HEK293 (cell line): Measurements from ENCODE around the gene UBE3B.

Source experiments
- CTCF ChIA-PET: fragments of 350-600 bp; formaldehyde crosslinking; extraction: SDS; loops from one replicate; lab custom pipeline; 2021; ENCODE audit warnings: antibody characterized with exemption; lab: Yijun Ruan, JAX
- POLR2A ChIA-PET: fragments of 300-600 bp; formaldehyde crosslinking; extraction: SDS; loops from one replicate; lab custom pipeline; 2020; ENCODE audit warnings: antibody characterized with exemption, inconsistent platforms; lab: Yijun Ruan, JAX
- H3K27ac ChIP-seq: fragments of 200-500 bp; sonication (Bioruptor generic); 2 replicates; pipeline ENCODE4 v1.5.1; 2014; ENCODE audit warnings: low read depth, low read length, control low read depth, inconsistent platforms; ENCODE audit errors: extremely low read depth
- H3K36me3 ChIP-seq, 2 experiments: fragments of 200-500 bp in 1 of 2; sonication (Bioruptor generic) in 1 of 2; 1 replicate in 1 of 2; 2 replicates in 1 of 2; pipeline ENCODE4 v1.5.1; 2014 to 2017; ENCODE audit warnings: inconsistent platforms in 2 of 2, low read length in 2 of 2; ENCODE audit not compliant: control insufficient read depth in 2 of 2, insufficient read depth in 1 of 2
- H3K4me1 ChIP-seq: fragments of 200-500 bp; sonication (Bioruptor generic); 2 replicates; pipeline ENCODE4 v1.5.1; 2014; ENCODE audit warnings: mild to moderate bottlenecking, low read length, inconsistent platforms; ENCODE audit not compliant: control insufficient read depth, insufficient read depth
- H3K4me3 ChIP-seq: 2 replicates; pipeline ENCODE4 v1.5.1; 2011; ENCODE audit warnings: low read depth, mild to moderate bottlenecking, control low read depth, low read length, moderate library complexity
- H3K9me3 ChIP-seq: fragments of 200-500 bp; sonication (Bioruptor generic); 2 replicates; pipeline ENCODE4 v1.5.1; 2014; ENCODE audit warnings: low read depth, low read length, inconsistent platforms; ENCODE audit not compliant: control insufficient read depth, insufficient read depth
- BCL6B ChIP-seq: fragments of 450-650 bp; formaldehyde crosslinking; IDR thresholded peaks from 2 replicates; pipeline ENCODE4 v1.5.1; 2017; ENCODE audit warnings: missing biosample characterization, missing genetic modification characterization
- PRDM1 ChIP-seq: fragments of 450-650 bp; formaldehyde crosslinking; IDR thresholded peaks from 2 replicates; pipeline ENCODE4; 2016; ENCODE audit warnings: missing biosample characterization, missing genetic modification characterization
- SALL2 ChIP-seq: fragments of 450-650 bp; formaldehyde crosslinking; IDR thresholded peaks from 2 replicates; pipeline ENCODE4 v1.5.0; 2017; ENCODE audit warnings: missing biosample characterization, mild to moderate bottlenecking, missing genetic modification characterization, borderline replicate concordance
- ZBTB26 ChIP-seq: fragments of 450-650 bp; formaldehyde crosslinking; optimal IDR thresholded peaks from 2 replicates; pipeline ENCODE3; 2016; ENCODE audit warnings: missing biosample characterization, mild to moderate bottlenecking, missing genetic modification characterization
- ZFP69B ChIP-seq: fragments of 450-650 bp; formaldehyde crosslinking; IDR thresholded peaks from 2 replicates; pipeline ENCODE4 v1.5.1; 2016; ENCODE audit warnings: missing biosample characterization, missing genetic modification characterization
- ZNF175 ChIP-seq: fragments of 450-650 bp; formaldehyde crosslinking; IDR thresholded peaks from 2 replicates; pipeline ENCODE4 v1.5.1; 2016; ENCODE audit warnings: missing biosample characterization, missing genetic modification characterization
- ZNF324 ChIP-seq: fragments of 450-650 bp; formaldehyde crosslinking; IDR thresholded peaks from 2 replicates; pipeline ENCODE4 v1.5.1; 2016; ENCODE audit warnings: missing biosample characterization, missing genetic modification characterization
- ZNF398 ChIP-seq: fragments of 450-650 bp; formaldehyde crosslinking; IDR thresholded peaks from 2 replicates; pipeline ENCODE4 v1.5.1; 2017; ENCODE audit warnings: missing biosample characterization, missing genetic modification characterization
- ZNF473 ChIP-seq: fragments of 450-650 bp; formaldehyde crosslinking; IDR thresholded peaks from 2 replicates; pipeline ENCODE4 v1.5.1; 2017; ENCODE audit warnings: missing biosample characterization, missing genetic modification characterization
- ZNF501 ChIP-seq: fragments of 450-650 bp; formaldehyde crosslinking; IDR thresholded peaks from 2 replicates; pipeline ENCODE4 v1.5.1; 2016; ENCODE audit warnings: missing biosample characterization, missing genetic modification characterization
- ZNF580 ChIP-seq: fragments of 450-650 bp; formaldehyde crosslinking; IDR thresholded peaks from 2 replicates; pipeline ENCODE4 v1.5.1; 2016; ENCODE audit warnings: missing biosample characterization, missing genetic modification characterization
- ZNF791 ChIP-seq: fragments of 450-650 bp; formaldehyde crosslinking; IDR thresholded peaks from 2 replicates; pipeline ENCODE4 v1.5.1; 2016; ENCODE audit warnings: missing biosample characterization, missing genetic modification characterization
- ZSCAN30 ChIP-seq: fragments of 450-650 bp; IDR thresholded peaks from 2 replicates; pipeline ENCODE4 v1.5.1; 2018; ENCODE audit warnings: missing biosample characterization, mild to moderate bottlenecking, missing genetic modification characterization, moderate library complexity
- TF ChIP-seq, protein P1 (sequence below): fragments of 450-650 bp; formaldehyde crosslinking; IDR thresholded peaks from 2 replicates; pipeline ENCODE4 v1.5.1; 2016; ENCODE audit warnings: missing biosample characterization, missing genetic modification characterization
- TF ChIP-seq, protein P2 (sequence below): fragments of 450-650 bp; formaldehyde crosslinking; IDR thresholded peaks from 2 replicates; pipeline ENCODE4 v1.5.1; 2016; ENCODE audit warnings: missing biosample characterization, missing genetic modification characterization, low read depth
- TF ChIP-seq, protein P3 (sequence below): sonication (generic); formaldehyde crosslinking; IDR thresholded peaks from 2 replicates; pipeline ENCODE4 v1.8.1; 2022; ENCODE audit warnings: mild to moderate bottlenecking, moderate library complexity, missing genetic modification reagents

The UBE3B gene

DNA sequence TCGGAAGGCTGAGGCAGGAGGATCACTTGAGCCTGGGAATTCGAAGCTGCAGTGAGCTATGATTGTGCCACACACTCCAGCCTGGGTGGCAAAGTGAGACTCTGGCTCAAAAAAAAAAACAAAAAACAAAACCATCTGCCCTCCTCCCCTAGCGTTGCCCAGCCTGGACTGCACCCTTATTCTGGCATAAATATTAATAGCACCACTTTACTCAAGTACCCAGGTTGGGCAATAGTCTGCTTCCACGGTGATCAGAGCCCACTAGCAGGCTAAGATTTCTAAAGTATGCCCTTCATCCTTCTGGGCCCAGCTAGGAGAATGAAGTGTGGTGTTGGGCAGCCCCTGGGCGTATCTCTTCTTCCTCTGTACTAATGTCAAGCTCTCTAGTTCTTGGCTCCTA, 33.6 kb upstream of the UBE3B start (continued):
- TF ChIP-seq, protein P1, sequence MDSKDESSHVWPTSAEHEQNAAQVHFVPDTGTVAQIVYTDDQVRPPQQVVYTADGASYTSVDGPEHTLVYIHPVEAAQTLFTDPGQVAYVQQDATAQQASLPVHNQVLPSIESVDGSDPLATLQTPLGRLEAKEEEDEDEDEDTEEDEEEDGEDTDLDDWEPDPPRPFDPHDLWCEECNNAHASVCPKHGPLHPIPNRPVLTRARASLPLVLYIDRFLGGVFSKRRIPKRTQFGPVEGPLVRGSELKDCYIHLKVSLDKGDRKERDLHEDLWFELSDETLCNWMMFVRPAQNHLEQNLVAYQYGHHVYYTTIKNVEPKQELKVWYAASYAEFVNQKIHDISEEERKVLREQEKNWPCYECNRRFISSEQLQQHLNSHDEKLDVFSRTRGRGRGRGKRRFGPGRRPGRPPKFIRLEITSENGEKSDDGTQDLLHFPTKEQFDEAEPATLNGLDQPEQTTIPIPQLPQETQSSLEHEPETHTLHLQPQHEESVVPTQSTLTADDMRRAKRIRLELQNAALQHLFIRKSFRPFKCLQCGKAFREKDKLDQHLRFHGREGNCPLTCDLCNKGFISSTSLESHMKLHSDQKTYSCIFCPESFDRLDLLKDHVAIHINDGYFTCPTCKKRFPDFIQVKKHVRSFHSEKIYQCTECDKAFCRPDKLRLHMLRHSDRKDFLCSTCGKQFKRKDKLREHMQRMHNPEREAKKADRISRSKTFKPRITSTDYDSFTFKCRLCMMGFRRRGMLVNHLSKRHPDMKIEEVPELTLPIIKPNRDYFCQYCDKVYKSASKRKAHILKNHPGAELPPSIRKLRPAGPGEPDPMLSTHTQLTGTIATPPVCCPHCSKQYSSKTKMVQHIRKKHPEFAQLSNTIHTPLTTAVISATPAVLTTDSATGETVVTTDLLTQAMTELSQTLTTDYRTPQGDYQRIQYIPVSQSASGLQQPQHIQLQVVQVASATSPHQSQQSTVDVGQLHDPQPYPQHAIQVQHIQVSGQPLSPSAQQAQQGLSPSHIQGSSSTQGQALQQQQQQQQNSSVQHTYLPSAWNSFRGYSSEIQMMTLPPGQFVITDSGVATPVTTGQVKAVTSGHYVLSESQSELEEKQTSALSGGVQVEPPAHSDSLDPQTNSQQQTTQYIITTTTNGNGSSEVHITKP (tag by site-specific recombination): no peak
- TF ChIP-seq ZNF791: no peak

GRCh38 chr12:109444259-109444658, 33.2 kb upstream of the UBE3B start:
- ChIA-PET POLR2A (no interaction called here), CTCF (interaction anchor here (0.6 to 1.2 kb wide), 4 partner anchors 10 to 88 kb away, joined by 3 to 6 read pairs (median 4); no protein-coding TSS in a partner anchor)
- Histone ChIP-seq H3K9me3 (no peaks in the 10 kb centered on the region), H3K4me3 (no peak overlapping the region), H3K27ac (no peak overlapping the region), H3K36me3 (peaks cover 0 to 29% of the 10 kb centered on the region in 2 experiments; a peak in 2 of 3 replicates), H3K4me1 (no peaks in the 10 kb centered on the region; the same call in 1 of the 2 replicates)
- TF ChIP-seq SALL2 (tag by site-specific recombination): no peak
- TF ChIP-seq ZNF175: no peak
- TF ChIP-seq ZNF398 (tag by site-specific recombination): no peak
- TF ChIP-seq ZBTB26 (tag by site-specific recombination): no peak
- TF ChIP-seq PRDM1 (tag by site-specific recombination): no peak
- TF ChIP-seq, protein P2, sequence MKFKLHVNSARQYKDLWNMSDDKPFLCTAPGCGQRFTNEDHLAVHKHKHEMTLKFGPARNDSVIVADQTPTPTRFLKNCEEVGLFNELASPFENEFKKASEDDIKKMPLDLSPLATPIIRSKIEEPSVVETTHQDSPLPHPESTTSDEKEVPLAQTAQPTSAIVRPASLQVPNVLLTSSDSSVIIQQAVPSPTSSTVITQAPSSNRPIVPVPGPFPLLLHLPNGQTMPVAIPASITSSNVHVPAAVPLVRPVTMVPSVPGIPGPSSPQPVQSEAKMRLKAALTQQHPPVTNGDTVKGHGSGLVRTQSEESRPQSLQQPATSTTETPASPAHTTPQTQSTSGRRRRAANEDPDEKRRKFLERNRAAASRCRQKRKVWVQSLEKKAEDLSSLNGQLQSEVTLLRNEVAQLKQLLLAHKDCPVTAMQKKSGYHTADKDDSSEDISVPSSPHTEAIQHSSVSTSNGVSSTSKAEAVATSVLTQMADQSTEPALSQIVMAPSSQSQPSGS (tag by site-specific recombination): no peak
- TF ChIP-seq ZNF501 (tag by site-specific recombination): no peak
- TF ChIP-seq ZNF580: no peak
- no peak for TF ChIP-seq ZNF324
- TF ChIP-seq BCL6B (tag by site-specific recombination): no peak
- no peak for TF ChIP-seq ZSCAN30 (tag by site-specific recombination)
- no peak for TF ChIP-seq ZNF473
- TF ChIP-seq, protein P3, sequence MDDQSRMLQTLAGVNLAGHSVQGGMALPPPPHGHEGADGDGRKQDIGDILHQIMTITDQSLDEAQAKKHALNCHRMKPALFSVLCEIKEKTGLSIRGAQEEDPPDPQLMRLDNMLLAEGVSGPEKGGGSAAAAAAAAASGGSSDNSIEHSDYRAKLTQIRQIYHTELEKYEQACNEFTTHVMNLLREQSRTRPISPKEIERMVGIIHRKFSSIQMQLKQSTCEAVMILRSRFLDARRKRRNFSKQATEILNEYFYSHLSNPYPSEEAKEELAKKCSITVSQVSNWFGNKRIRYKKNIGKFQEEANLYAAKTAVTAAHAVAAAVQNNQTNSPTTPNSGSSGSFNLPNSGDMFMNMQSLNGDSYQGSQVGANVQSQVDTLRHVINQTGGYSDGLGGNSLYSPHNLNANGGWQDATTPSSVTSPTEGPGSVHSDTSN: no peak
- TF ChIP-seq ZFP69B: no peak
